GM23248 (cell line): ENCODE measurements around the gene NECAP2. TPM values are rescaled to one million over a fixed set of nuclear protein-coding genes. Genes with fewer than 3 reads are reported as not detected.
A peak's percentile ranks its signal among the peaks of the same experiment; 100 is the strongest.

Experiments used
- DNase-seq: peaks from one replicate; pipeline ENCODE4 v3.0.0-alpha.2; 2015
- H2AFZ ChIP-seq: fragments of 200-600 bp; sonication (generic); 2 replicates; pipeline ENCODE4 v1.6.1; 2016; ENCODE audit warnings: antibody characterized with exemption
- H3F3A ChIP-seq: fragments of 200-600 bp; sonication (generic); 2 replicates; pipeline ENCODE4 v1.6.1; 2016; ENCODE audit warnings: mild to moderate bottlenecking, antibody characterized with exemption, mixed run types; ENCODE audit not compliant: insufficient read depth
- H3K27ac ChIP-seq: fragments of 200-600 bp; sonication (generic); 2 replicates; pipeline ENCODE4 v1.5.1; 2016; ENCODE audit warnings: mild to moderate bottlenecking
- H3K27me3 ChIP-seq: fragments of 200-600 bp; sonication (generic); replicated peaks from 2 replicates; pipeline ENCODE4 v1.6.1; 2016; ENCODE audit warnings: mild to moderate bottlenecking; ENCODE audit not compliant: insufficient read depth
- H3K36me3 ChIP-seq: fragments of 200-600 bp; sonication (generic); 2 replicates; pipeline ENCODE4 v1.6.1; 2016; ENCODE audit warnings: low read depth, mild to moderate bottlenecking
- H3K4me1 ChIP-seq: fragments of 200-600 bp; sonication (generic); 2 replicates; pipeline ENCODE4 v1.6.1; 2016; ENCODE audit warnings: mild to moderate bottlenecking; ENCODE audit not compliant: insufficient read depth
- H3K4me2 ChIP-seq: fragments of 200-600 bp; sonication (generic); one replicate; pipeline ENCODE4 v1.6.1; 2016; ENCODE audit warnings: mild to moderate bottlenecking; ENCODE audit not compliant: unreplicated experiment
- H3K4me3 ChIP-seq: fragments of 200-600 bp; sonication (generic); 2 replicates; pipeline ENCODE4 v1.5.1; 2016; ENCODE audit warnings: mild to moderate bottlenecking
- H3K79me2 ChIP-seq: fragments of 200-600 bp; sonication (generic); 2 replicates; pipeline ENCODE4 v1.6.1; 2016; ENCODE audit warnings: mild to moderate bottlenecking; ENCODE audit not compliant: insufficient read depth
- H3K9ac ChIP-seq: fragments of 200-600 bp; sonication (generic); 2 replicates; pipeline ENCODE4 v1.6.1; 2016; ENCODE audit warnings: mild to moderate bottlenecking
- H3K9me2 ChIP-seq: fragments of 200-600 bp; sonication (generic); 2 replicates; pipeline ENCODE4 v1.6.1; 2016; ENCODE audit warnings: mixed run types, mild to moderate bottlenecking, moderate library complexity; ENCODE audit not compliant: insufficient read depth
- H3K9me3 ChIP-seq: fragments of 200-600 bp; sonication (generic); one replicate; pipeline ENCODE4 v1.6.1; 2017; ENCODE audit warnings: low read depth
- H4K20me1 ChIP-seq: fragments of 200-600 bp; sonication (generic); 2 replicates; pipeline ENCODE4 v1.6.0; 2016; ENCODE audit not compliant: insufficient read depth
- EZH2 ChIP-seq: fragments of 200-600 bp; sonication (generic); IDR thresholded peaks from 2 replicates; pipeline ENCODE4 v1.6.1; 2018; ENCODE audit warnings: antibody characterized with exemption, mild to moderate bottlenecking; ENCODE audit not compliant: insufficient read depth, poor library complexity, severe bottlenecking
- EZH2phosphoT487 ChIP-seq: fragments of 200-600 bp; sonication (generic); IDR thresholded peaks from 2 replicates; pipeline ENCODE4 v1.6.1; 2018; ENCODE audit warnings: antibody characterized with exemption, moderate library complexity, mild to moderate bottlenecking, low read depth; ENCODE audit not compliant: insufficient read depth
- WGBS, 2 experiments: methylation state at CpG; one replicate each; pipeline ENCODE4 v1.1.6; 2015 to 2017; ENCODE audit warnings: low lambda C conversion rate in 2 of 2, low coverage in 1 of 2; ENCODE audit errors: missing lambda C conversion rate in 2 of 2; 5-methylcytosine and 5-hydroxymethylcytosine counted together
- in situ Hi-C: fragments of 300-500 bp; cut with MboI; formaldehyde crosslinking; loops from 2 replicates; pipeline ENCODE4 v1.15.0; 2020
- polyA plus RNA-seq: library from polyadenylated mRNA; unstranded; fragments of >200 nt; fragmentation: Nextera tagmentation; extraction: Ambion mirVana; gene quantifications from 2 replicates; pipeline ENCODE4 v1.2.1, GENCODE V29; 2016
- total RNA-seq: library from RNA; depleted of rRNA; stranded (reverse); fragments of >200 nt; shearing (Covaris generic); gene quantifications from 2 replicates; pipeline ENCODE4 v1.2.3, GENCODE V29; 2014

The NECAP2 gene
- total and polyA plus RNA-seq, 2 experiments from 2014 or later = 102 to 117 TPM

GRCh38 chr1:16409536-16410152 is 30.9 kb upstream of the NECAP2 start:
- Histone ChIP-seq H2AFZ (no peak overlapping the region), H3K4me1 (no peaks in the 10 kb centered on the region), H3K9me2 (no peaks in the 10 kb centered on the region), H3K36me3 (no peaks in the 10 kb centered on the region), H3K79me2 (no peaks in the 10 kb centered on the region), H3K27me3 (no peaks in the 10 kb centered on the region), H3F3A (no peaks in the 10 kb centered on the region), H3K27ac (no peak overlapping the region), H3K4me2 (no peak overlapping the region), H3K4me3 (no peak overlapping the region), H3K9me3 (no peaks in the 10 kb centered on the region), H4K20me1 (no peaks in the 10 kb centered on the region), H3K9ac (no peak overlapping the region)
- no peak for DNase-seq
- WGBS, 2 experiments = 78 to 81% methylated on average over 20 to 25 of the region's 25 CpGs
- TF ChIP-seq EZH2phosphoT487 (no peak), EZH2 (no peak)
- in situ Hi-C loops = no loop called here

- 81 to 87% methylated on average over 5 of the region's 5 CpGs for WGBS, 2 experiments
Measured at GRCh38 chr1:16410803-16411202, 29.7 kb upstream of the NECAP2 start.

GRCh38 chr1:16413191-16413590 is 27.3 kb upstream of the NECAP2 start:
- no peaks in the 10 kb centered on the region for H3K36me3 ChIP-seq
- H3K9me2 ChIP-seq = no peaks in the 10 kb centered on the region
- no peaks in the 10 kb centered on the region for H4K20me1 ChIP-seq
- H3K4me2 ChIP-seq = no peak overlapping the region
- in situ Hi-C loops = no loop called here
- no peak overlapping the region for H2AFZ ChIP-seq
- 85 to 86% methylated on average over 3 of the region's 3 CpGs for WGBS, 2 experiments
- no peak for DNase-seq
- H3K79me2 ChIP-seq = no peaks in the 10 kb centered on the region
- no peak overlapping the region for H3K27ac ChIP-seq
- no peaks in the 10 kb centered on the region for H3K9me3 ChIP-seq
- no peaks in the 10 kb centered on the region for H3K27me3 ChIP-seq
- no peaks in the 10 kb centered on the region for H3K4me1 ChIP-seq
- H3K4me3 ChIP-seq = no peak overlapping the region
- H3K9ac ChIP-seq = no peak overlapping the region
- TF ChIP-seq EZH2 = no peak
- TF ChIP-seq EZH2phosphoT487 = no peak
- no peaks in the 10 kb centered on the region for H3F3A ChIP-seq

More at GRCh38 chr1:16410803-16411202, 29.7 kb upstream of the NECAP2 start:
- no peaks in the 10 kb centered on the region for H3F3A ChIP-seq
- no peaks in the 10 kb centered on the region for H3K36me3 ChIP-seq
- H4K20me1 ChIP-seq = no peaks in the 10 kb centered on the region
- no peaks in the 10 kb centered on the region for H3K27me3 ChIP-seq
- no peak overlapping the region for H3K9ac ChIP-seq
- no peak overlapping the region for H3K4me2 ChIP-seq
- H3K9me2 ChIP-seq = no peaks in the 10 kb centered on the region
- no peak overlapping the region for H2AFZ ChIP-seq
- TF ChIP-seq EZH2phosphoT487 (no peak), EZH2 (no peak)
- H3K9me3 ChIP-seq = no peaks in the 10 kb centered on the region
- in situ Hi-C loops = no loop called here
- no peak for DNase-seq
- H3K4me3 ChIP-seq = no peak overlapping the region
- H3K27ac ChIP-seq = no peak overlapping the region
- H3K4me1 ChIP-seq = no peaks in the 10 kb centered on the region
- H3K79me2 ChIP-seq = no peaks in the 10 kb centered on the region

GRCh38 chr1:16418823-16419425 is 21.6 kb upstream of the NECAP2 start:
- Histone ChIP-seq H3K4me1 (no peaks in the 10 kb centered on the region), H3K4me3 (no peak overlapping the region), H3K79me2 (no peaks in the 10 kb centered on the region), H3K9me2 (no peaks in the 10 kb centered on the region), H4K20me1 (no peaks in the 10 kb centered on the region), H3K4me2 (no peak overlapping the region), H3K27me3 (no peaks in the 10 kb centered on the region), H3K27ac (no peak overlapping the region), H2AFZ (no peak overlapping the region), H3K9me3 (no peaks in the 10 kb centered on the region), H3K9ac (no peak overlapping the region), H3F3A (no peaks in the 10 kb centered on the region), H3K36me3 (no peaks in the 10 kb centered on the region)
- TF ChIP-seq EZH2 (no peak), EZH2phosphoT487 (no peak)
- peak; percentile 25 for DNase-seq
- WGBS, 2 experiments = 82 to 85% methylated on average over 7 of the region's 7 CpGs
- in situ Hi-C loops = no loop called here
